T-cell (primary cell): Measurements from ENCODE around the gene PRDM16. TPM values are rescaled to one million over a fixed set of nuclear protein-coding genes. Genes with fewer than 3 reads are reported as not detected.

Experiments
- ATAC-seq, 4 experiments: fragments of 200-7000 bp in 3 of 4; fragments of 150-1000 bp in 1 of 4; cut with Tn5 transposase; replicated peaks in 1 of 4; 1 replicate in 3 of 4; 2 replicates in 1 of 4; pipeline ENCODE4 v1.10.0; 2021; ENCODE audit warnings: moderate library complexity in 3 of 4, mild to moderate bottlenecking in 2 of 4, moderate number of reproducible peaks in 1 of 4
- CTCF ChIA-PET, 2 donors: fragments of 300-600 bp; sonication (Branson Sonifier 250); formaldehyde crosslinking; loops; one replicate each; lab custom pipeline; 2022; ENCODE audit warnings: antibody characterized with exemption in 2 of 2; lab: Charles Lee
- POLR2A ChIA-PET, 2 donors: fragments of 300-600 bp; sonication (Branson Sonifier 250); formaldehyde crosslinking; loops; one replicate each; lab custom pipeline; 2022; ENCODE audit warnings: antibody characterized with exemption in 2 of 2; lab: Charles Lee
- DNase-seq, 35 experiments: peaks; one replicate each; pipeline versions ENCODE4 v3.0.0 to v3.0.0-alpha.2; 2013 to 2023
- H3K27ac ChIP-seq: one replicate; pipeline ENCODE4 v1.5.1; 2013; ENCODE audit warnings: low read length
- H3K27me3 ChIP-seq, 2 experiments: replicated peaks in 1 of 2; 1 replicate in 1 of 2; 2 replicates in 1 of 2; pipeline versions ENCODE4 v1.6.1 to v1.7.0; 2013; ENCODE audit warnings: low read length in 1 of 2, mixed read lengths in 1 of 2; ENCODE audit not compliant: control insufficient read depth in 2 of 2, insufficient read depth in 2 of 2; ENCODE audit errors: extremely low read depth in 1 of 2
- H3K36me3 ChIP-seq, 2 donors: 1 replicate in 1 of 2; 2 replicates in 1 of 2; pipeline versions ENCODE4 v1.6.1 to v1.7.0; 2013; ENCODE audit warnings: low read length in 1 of 2; ENCODE audit not compliant: control insufficient read depth in 2 of 2, insufficient read depth in 1 of 2; ENCODE audit errors: extremely low read depth in 1 of 2
- H3K4me1 ChIP-seq, 2 experiments: 1 replicate in 1 of 2; 2 replicates in 1 of 2; pipeline versions ENCODE4 v1.6.1 to v1.7.0; 2013; ENCODE audit warnings: low read length in 2 of 2, mixed read lengths in 1 of 2; ENCODE audit not compliant: insufficient read depth in 2 of 2, control insufficient read depth in 1 of 2; ENCODE audit errors: extremely low read depth in 1 of 2
- H3K4me3 ChIP-seq, 2 donors: 1 replicate in 1 of 2; 2 replicates in 1 of 2; pipeline versions ENCODE4 v1.5.1 to v1.7.0; 2013; ENCODE audit warnings: mild to moderate bottlenecking in 2 of 2, low read length in 1 of 2, moderate library complexity in 1 of 2; ENCODE audit not compliant: control insufficient read depth in 1 of 2; ENCODE audit errors: extremely low read depth in 1 of 2
- H3K9me3 ChIP-seq: 2 replicates; pipeline ENCODE4 v1.7.0; 2013
- H3K27ac Mint-ChIP-seq, 2 donors: one replicate each; pipeline ENCODE4 v1.8.0; 2020 to 2021; ENCODE audit warnings: mild to moderate bottlenecking in 2 of 2, mixed read lengths in 2 of 2
- H3K27me3 Mint-ChIP-seq, 2 donors: one replicate each; pipeline ENCODE4 v1.8.0; 2021 to 2022; ENCODE audit warnings: mixed read lengths in 2 of 2
- H3K36me3 Mint-ChIP-seq: one replicate; pipeline ENCODE4 v1.8.0; 2021; ENCODE audit warnings: mixed read lengths
- H3K4me1 Mint-ChIP-seq, 3 donors: one replicate each; pipeline ENCODE4 v1.8.0; 2020 to 2022; ENCODE audit warnings: mixed read lengths in 3 of 3, mild to moderate bottlenecking in 1 of 3
- H3K4me3 Mint-ChIP-seq, 3 donors: one replicate each; pipeline ENCODE4 v1.8.0; 2020 to 2022; ENCODE audit warnings: mild to moderate bottlenecking in 3 of 3, mixed read lengths in 3 of 3, moderate library complexity in 3 of 3
- H3K9me3 Mint-ChIP-seq, 3 donors: one replicate each; pipeline ENCODE4 v1.8.0; 2020 to 2022; ENCODE audit warnings: mixed read lengths in 3 of 3
- WGBS: methylation state at CpG from one replicate; pipeline ENCODE4 v1.1.5; 2013; ENCODE audit warnings: missing lambda C conversion rate; ENCODE audit not compliant: insufficient coverage; 5-methylcytosine and 5-hydroxymethylcytosine counted together
- total RNA-seq, 35 experiments: library from RNA in 6 of 35; stranded (reverse) in 6 of 35; fragments of 120-200 nt in 1 of 35; gene quantifications; one replicate each; pipeline versions ENCODE4 v1.2.1 to v1.2.4 and lab custom pipeline; 2013 to 2026

PRDM16 gene
- total RNA-seq, 5 donors from 2014 or later (not counting 1 experiment from before 2014, with no cell fraction given): 0.15 to 0.70 (median 0.24) TPM; not detected in 1

DNA sequence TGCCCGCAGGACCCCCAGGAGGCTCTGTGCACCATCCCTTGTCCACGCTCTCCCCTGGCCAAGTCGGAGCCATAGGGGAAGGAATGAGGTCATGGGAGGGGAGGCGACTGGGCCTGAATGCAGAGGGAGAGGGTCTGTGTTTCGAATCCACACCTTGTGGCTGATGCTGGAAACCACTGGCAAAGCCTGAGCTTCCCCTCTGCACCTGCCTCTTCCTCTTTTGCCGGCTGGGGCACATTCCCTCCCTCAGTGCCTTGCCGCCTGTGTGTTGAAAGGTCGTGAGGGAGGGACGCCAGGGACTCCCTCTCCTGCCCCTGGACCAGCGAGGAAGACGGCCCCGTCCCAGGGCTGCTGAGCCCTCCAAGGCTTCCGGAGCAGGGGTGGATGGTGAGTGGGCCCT, 27.3 kb downstream of the PRDM16 start:
- 0% methylated on average over 1 of the region's 13 CpGs for WGBS
- no peaks in the 10 kb centered on the region for H3K36me3 ChIP-seq
- DNase-seq: no peak
- H3K4me3 ChIP-seq: no peak overlapping the region
- no peaks in the 10 kb centered on the region for H3K4me1 ChIP-seq
- ATAC-seq: no peak
- Mint-ChIP-seq H3K4me1 (no peaks in the 10 kb centered on the region), H3K27me3 (peaks cover 4 to 13% of the 10 kb centered on the region in 2 donors), H3K9me3 (no peaks in the 10 kb centered on the region), H3K4me3 (no peak overlapping the region), H3K36me3 (no peaks in the 10 kb centered on the region), H3K27ac (no peak overlapping the region)
- no peak overlapping the region for H3K27ac ChIP-seq
- H3K27me3 ChIP-seq: peaks cover 0 to 61% of the 10 kb centered on the region in 2 experiments
- ChIA-PET POLR2A (no interaction called here), CTCF (no interaction called here)
- no peaks in the 10 kb centered on the region for H3K9me3 ChIP-seq

DNA sequence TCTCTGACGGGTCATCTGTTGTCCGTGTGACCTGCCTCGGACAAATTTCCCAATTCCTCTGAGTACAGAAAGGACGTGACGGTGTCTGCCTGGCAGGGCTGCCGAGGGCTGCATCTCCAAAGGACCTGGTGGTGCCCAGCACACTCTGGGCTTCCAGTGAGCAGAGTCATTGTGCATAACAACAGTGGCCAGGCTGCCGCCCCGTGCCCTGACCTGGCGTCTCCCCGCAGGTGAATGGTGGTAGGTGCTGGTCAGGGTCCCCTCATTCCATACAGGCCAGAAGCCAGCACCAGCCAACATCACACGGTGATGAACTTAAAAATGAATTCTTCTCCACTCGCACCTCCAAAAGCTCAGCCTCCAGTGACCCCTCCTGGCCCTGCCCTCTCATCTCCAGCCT, 28.2 kb downstream of the PRDM16 start:
- no peaks in the 10 kb centered on the region for H3K4me1 ChIP-seq
- H3K9me3 ChIP-seq: no peaks in the 10 kb centered on the region
- ATAC-seq (no peak), DNase-seq (no peak)
- H3K36me3 ChIP-seq: no peaks in the 10 kb centered on the region
- WGBS: 88% methylated on average over 8 of the region's 12 CpGs
- Mint-ChIP-seq H3K4me3 (no peak overlapping the region), H3K36me3 (no peaks in the 10 kb centered on the region), H3K4me1 (no peaks in the 10 kb centered on the region), H3K27me3 (peaks cover 4 to 12% of the 10 kb centered on the region in 2 donors), H3K27ac (no peak overlapping the region), H3K9me3 (no peaks in the 10 kb centered on the region)
- ChIA-PET CTCF (no interaction called here), POLR2A (no interaction called here)
- peaks cover 0 to 60% of the 10 kb centered on the region in 2 experiments for H3K27me3 ChIP-seq
- no peak overlapping the region for H3K4me3 ChIP-seq
- no peak overlapping the region for H3K27ac ChIP-seq

DNA sequence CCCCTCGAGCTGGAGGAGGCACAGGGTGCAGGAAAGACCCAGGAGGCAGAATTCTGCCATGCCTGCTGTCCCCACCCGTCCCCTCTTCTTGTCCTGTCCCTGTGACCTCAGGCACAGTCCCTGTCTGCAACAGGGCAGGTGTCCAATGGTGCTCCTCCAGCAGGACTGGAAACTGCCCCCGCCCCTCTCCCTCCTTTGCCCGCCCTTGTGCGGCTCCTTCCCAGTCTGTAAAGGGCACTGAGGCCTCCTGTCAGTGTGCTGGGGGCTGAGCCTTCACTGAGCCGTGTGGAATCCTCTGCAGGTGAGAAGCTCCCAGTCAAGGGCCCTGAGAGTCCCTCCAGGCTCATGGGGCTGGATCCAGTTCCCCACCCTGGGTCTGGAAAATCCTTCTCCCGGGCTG, 28.9 kb downstream of the PRDM16 start:
- H3K4me1 ChIP-seq: no peaks in the 10 kb centered on the region
- H3K27ac Mint-ChIP-seq: no peak overlapping the region
- CTCF ChIA-PET: no interaction called here
- no peaks in the 10 kb centered on the region for H3K36me3 ChIP-seq
- H3K4me3 ChIP-seq: no peak overlapping the region
- H3K27me3 Mint-ChIP-seq: peaks cover 4 to 10% of the 10 kb centered on the region in 2 donors
- no peak for ATAC-seq
- H3K27me3 ChIP-seq: peaks cover 0 to 59% of the 10 kb centered on the region in 2 experiments
- no peak overlapping the region for H3K27ac ChIP-seq
- H3K9me3 ChIP-seq: no peaks in the 10 kb centered on the region
- no peaks in the 10 kb centered on the region for H3K36me3 Mint-ChIP-seq
- POLR2A ChIA-PET: no interaction called here
- DNase-seq: no peak
- H3K4me3 Mint-ChIP-seq: no peak overlapping the region
- H3K9me3 Mint-ChIP-seq: no peaks in the 10 kb centered on the region
- no peaks in the 10 kb centered on the region for H3K4me1 Mint-ChIP-seq
- WGBS: 70% methylated on average over 7 of the region's 7 CpGs

DNA sequence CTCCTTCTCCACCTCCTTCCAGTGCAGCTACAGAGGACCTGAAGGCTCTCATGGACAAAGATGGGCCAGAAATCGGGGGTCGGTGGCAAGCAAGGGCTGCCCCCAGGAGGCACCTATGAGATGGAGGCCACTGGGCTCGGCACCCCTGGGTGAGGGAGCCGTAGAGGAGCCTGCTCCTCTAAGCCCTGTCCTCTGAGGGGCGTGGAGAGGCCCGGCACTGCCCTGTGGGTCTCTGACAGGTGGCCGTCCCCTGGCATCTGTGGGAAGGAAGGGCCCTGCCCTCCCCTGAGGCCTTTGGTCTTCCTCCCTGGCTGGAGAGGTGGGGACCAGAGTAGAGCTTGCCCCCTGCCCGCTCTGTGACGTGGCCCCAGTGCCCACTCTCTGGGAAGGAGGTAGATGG, 30.9 kb downstream of the PRDM16 start:
- H3K27me3 Mint-ChIP-seq: peaks cover 4 to 7% of the 10 kb centered on the region in 2 donors
- Histone ChIP-seq H3K27ac (no peak overlapping the region), H3K36me3 (no peaks in the 10 kb centered on the region), H3K27me3 (peaks cover 0 to 50% of the 10 kb centered on the region in 2 experiments), H3K4me1 (no peaks in the 10 kb centered on the region), H3K4me3 (no peak overlapping the region), H3K9me3 (no peaks in the 10 kb centered on the region)
- ChIA-PET POLR2A (no interaction called here), CTCF (no interaction called here)
- no peak for ATAC-seq
- H3K4me1 Mint-ChIP-seq: no peaks in the 10 kb centered on the region
- no peak for DNase-seq
- H3K27ac Mint-ChIP-seq: no peak overlapping the region
- H3K9me3 Mint-ChIP-seq: no peaks in the 10 kb centered on the region
- 67% methylated on average over 8 of the region's 9 CpGs for WGBS
- H3K36me3 Mint-ChIP-seq: no peaks in the 10 kb centered on the region
- H3K4me3 Mint-ChIP-seq: no peak overlapping the region

DNA sequence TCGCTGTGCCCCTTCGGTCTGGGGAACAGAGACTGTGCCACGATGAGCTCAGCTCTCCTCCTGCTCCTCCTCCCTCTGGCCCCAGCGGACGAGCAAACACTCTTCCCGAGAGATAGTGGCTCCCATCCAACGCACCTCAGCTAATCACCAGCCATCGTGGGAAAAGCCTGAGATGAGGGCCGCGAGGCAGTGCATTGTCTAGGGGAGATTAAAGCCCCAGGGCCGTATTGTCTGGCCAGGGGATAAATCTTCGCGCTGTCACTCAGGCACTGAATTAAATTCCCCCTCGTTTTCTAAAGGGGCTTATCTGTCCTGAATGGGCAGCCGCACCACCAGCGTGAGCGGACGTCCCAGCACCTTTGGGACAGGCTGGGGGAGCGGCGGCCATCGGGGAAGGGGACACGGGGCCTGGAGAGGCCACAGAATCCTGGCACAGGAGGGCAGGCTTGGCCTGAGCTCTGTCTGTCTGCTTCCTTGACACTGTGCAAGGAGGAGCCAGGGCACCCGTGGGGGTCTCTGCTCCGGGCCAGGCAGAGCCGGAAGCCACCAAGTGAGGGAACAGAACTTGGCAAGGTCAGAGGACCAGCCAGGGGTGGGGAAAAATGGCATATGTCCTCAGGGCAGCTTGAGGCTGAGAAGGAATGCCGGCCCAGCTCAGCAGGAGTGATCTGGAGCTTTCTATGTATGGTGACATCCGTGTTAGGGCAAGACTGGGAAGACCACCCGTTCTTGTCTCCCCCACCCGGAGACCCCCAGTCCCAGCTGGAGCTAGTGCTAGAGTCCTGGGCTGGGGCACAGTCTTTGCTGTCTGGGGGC, 32.3 kb downstream of the PRDM16 start:
- DNase-seq (no peak), ATAC-seq (no peak)
- Mint-ChIP-seq H3K27ac (no peak overlapping the region), H3K9me3 (no peaks in the 10 kb centered on the region), H3K4me1 (no peaks in the 10 kb centered on the region), H3K4me3 (no peak overlapping the region), H3K36me3 (no peaks in the 10 kb centered on the region), H3K27me3 (peaks cover 4% of the 10 kb centered on the region in 2 donors)
- whole genome bisulfite sequencing: 79% methylated on average over 22 of the region's 29 CpGs
- ChIA-PET POLR2A (no interaction called here), CTCF (no interaction called here)
- no peak overlapping the region for H3K4me3 ChIP-seq
- H3K27ac ChIP-seq: no peak overlapping the region
- no peaks in the 10 kb centered on the region for H3K36me3 ChIP-seq
- H3K9me3 ChIP-seq: no peaks in the 10 kb centered on the region
- H3K4me1 ChIP-seq: no peaks in the 10 kb centered on the region
- peaks cover 0 to 40% of the 10 kb centered on the region in 2 experiments for H3K27me3 ChIP-seq

DNA sequence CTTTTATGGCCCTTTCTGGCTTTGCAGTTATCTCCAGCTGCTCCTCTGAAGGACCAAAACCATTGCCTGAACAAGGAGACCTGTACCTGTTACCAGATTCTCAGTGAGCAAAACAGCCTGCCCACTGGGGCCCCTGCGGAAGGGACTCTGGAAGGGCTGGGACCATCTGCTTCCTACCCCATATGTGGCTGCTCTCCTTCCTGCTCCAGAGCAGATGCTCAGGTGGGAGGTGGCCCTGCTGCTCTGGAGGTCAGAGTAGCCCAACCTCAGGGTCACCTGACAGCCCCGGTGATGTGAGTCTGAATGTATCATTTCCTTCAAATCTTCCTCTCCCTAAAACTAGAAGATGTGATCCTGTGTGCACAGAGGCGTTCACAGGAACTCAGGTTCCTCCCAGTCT, 33.6 kb downstream of the PRDM16 start:
- WGBS: 17% methylated on average over 3 of the region's 3 CpGs
- Mint-ChIP-seq H3K9me3 (no peaks in the 10 kb centered on the region), H3K36me3 (no peaks in the 10 kb centered on the region), H3K4me3 (no peak overlapping the region), H3K27ac (no peak overlapping the region), H3K27me3 (peaks cover under 1 to 4% of the 10 kb centered on the region in 2 donors), H3K4me1 (no peaks in the 10 kb centered on the region)
- ChIA-PET POLR2A (no interaction called here), CTCF (no interaction called here)
- Histone ChIP-seq H3K4me1 (no peaks in the 10 kb centered on the region), H3K4me3 (no peak overlapping the region), H3K9me3 (no peaks in the 10 kb centered on the region), H3K36me3 (no peaks in the 10 kb centered on the region), H3K27ac (no peak overlapping the region), H3K27me3 (peaks cover 0 to 34% of the 10 kb centered on the region in 2 experiments)
- ATAC-seq: no peak
- DNase-seq: no peak
